K562 (cell line): ENCODE data around the gene TRPM4. TPM values are rescaled to one million over a fixed set of nuclear protein-coding genes. Genes with fewer than 3 reads are reported as not detected.

Source experiments
- CLOCK ChIP-seq: fragments of 250-450 bp; sonication (Bioruptor Pico); IDR thresholded peaks from 2 replicates; pipeline ENCODE4 v1.4.0; 2020; ENCODE audit warnings: mild to moderate bottlenecking, moderate library complexity, borderline replicate concordance
- CTCF ChIP-seq, 3 experiments: IDR thresholded peaks in 2 of 3; conservative IDR thresholded peaks in 1 of 3; 2 replicates each; pipeline ENCODE4 v1.5.1; 2011 to 2012; ENCODE audit warnings: low read length in 3 of 3, mild to moderate bottlenecking in 3 of 3, control low read depth in 2 of 3, improper control_type of control experiment in 1 of 3, inconsistent platforms in 1 of 3, low read depth in 1 of 3, mixed read lengths in 1 of 3, moderate library complexity in 1 of 3; ENCODE audit not compliant: insufficient read depth in 2 of 3
- EHMT2 ChIP-seq: fragments of 450-650 bp; IDR thresholded peaks from 2 replicates; pipeline ENCODE4 v1.6.1; 2018; ENCODE audit warnings: antibody characterized with exemption
- GATA2 ChIP-seq: sonication (generic); formaldehyde crosslinking; IDR thresholded peaks from 2 replicates; pipeline ENCODE4 v1.4.0; 2020; ENCODE audit warnings: mild to moderate bottlenecking, missing genetic modification reagents
- GTF2A2 ChIP-seq: IDR thresholded peaks from 2 replicates; pipeline ENCODE4 v1.6.1; 2016; ENCODE audit warnings: mild to moderate bottlenecking, missing genetic modification characterization, missing compliant biosample characterization
- HIVEP1 ChIP-seq: fragments of 250-450 bp; sonication (Bioruptor Pico); IDR thresholded peaks from 2 replicates; pipeline ENCODE4 v1.4.0; 2020; ENCODE audit warnings: mild to moderate bottlenecking
- NCOA4 ChIP-seq: fragments of 450-650 bp; IDR thresholded peaks from 2 replicates; pipeline ENCODE4 v1.6.1; 2018; ENCODE audit warnings: mild to moderate bottlenecking; ENCODE audit not compliant: partially characterized antibody
- REST ChIP-seq, 2 experiments: fragments of 450-650 bp; formaldehyde crosslinking in 1 of 2; IDR thresholded peaks; 2 replicates each; pipeline versions ENCODE4 v1.4.0 to v1.6.1; 2014 to 2020; ENCODE audit warnings: mild to moderate bottlenecking in 2 of 2, borderline replicate concordance in 1 of 2, low read depth in 1 of 2
- RFX5 ChIP-seq: IDR thresholded peaks from 2 replicates; pipeline ENCODE4 v1.6.1; 2011; ENCODE audit warnings: low read depth, mild to moderate bottlenecking, improper control_type of control experiment, low read length
- SMARCA4 ChIP-seq: fragments of 450-650 bp; IDR thresholded peaks from 2 replicates; pipeline ENCODE4 v1.6.1; 2016
- ZBTB17 ChIP-seq: fragments of 450-650 bp; formaldehyde crosslinking; IDR thresholded peaks from 2 replicates; pipeline ENCODE4 v1.4.0; 2020; ENCODE audit warnings: mild to moderate bottlenecking
- ZNF165 ChIP-seq: fragments of 250-450 bp; sonication (Bioruptor Pico); IDR thresholded peaks from 2 replicates; pipeline ENCODE4 v1.4.0; 2020; ENCODE audit warnings: borderline replicate concordance
- polyA plus RNA-seq, 8 experiments: library from polyadenylated mRNA; depleted of rRNA in 4 of 8; stranded (reverse) in 5 of 8; unstranded in 3 of 8; fragments of >200 nt; fragmentation: Nextera tagmentation in 2 of 8; fragmentation: Illumina TruSeq in 1 of 8; extraction: Ambion mirVana in 2 of 8; extraction: Trizol in 1 of 8; gene quantifications; 2 replicates each; pipeline versions ENCODE4 v1.2.1 to v1.2.3, GENCODE V29; 2011 to 2014; ENCODE audit warnings: inconsistent platforms in 1 of 8, missing spikeins in 1 of 8
- total RNA-seq, 7 experiments: library from RNA; depleted of rRNA in 6 of 7; stranded (reverse); fragments of >200 nt in 6 of 7; fragmentation: Illumina TruSeq in 2 of 7; extraction: Trizol in 2 of 7; gene quantifications; 2 replicates each; pipeline versions ENCODE4 v1.2.1 to v1.2.3, GENCODE V29; 2011 to 2021; ENCODE audit warnings: low replicate concordance in 1 of 7

TRPM4 gene
- total and polyA plus RNA-seq, 9 of the 15 experiments (the other 6 are each of a cell fraction or from before 2014, with no cell fraction given): 6.5 to 45.4 (median 15.2) TPM

- peak; percentile 82 for TF ChIP-seq EHMT2
- TF ChIP-seq HIVEP1: no peak
- peak; percentile 97 for TF ChIP-seq REST (IDR thresholded peaks at IDR 0.05; ENCODE audit: borderline replicate concordance)
- peak; percentile 94 for TF ChIP-seq REST (CRISPR knock-in tag; IDR thresholded peaks at IDR 0.05; ENCODE audit: low read depth)
- no peak for TF ChIP-seq ZNF165 (CRISPR knock-in tag)
- TF ChIP-seq CTCF (IDR thresholded peaks at IDR 0.05 in 2 of 3, conservative IDR thresholded peaks at IDR 0.05 in 1 of 3; ENCODE audit: insufficient read depth in 2 of 3, low read depth in 1 of 3, low read length in 3 of 3): peak in 1 of 3 experiments; percentile 0; a peak in 1 of 6 replicates
- no peak for TF ChIP-seq ZBTB17 (CRISPR knock-in tag)
- TF ChIP-seq SMARCA4: peak; percentile 56
- TF ChIP-seq CLOCK (CRISPR knock-in tag): no peak
- peak; percentile 72 for TF ChIP-seq GATA2
- no peak for TF ChIP-seq GTF2A2 (tag)
- TF ChIP-seq RFX5: no peak
- TF ChIP-seq NCOA4: no peak
Measured at GRCh38 chr19:49148784-49149651, 8.6 kb upstream of the TRPM4 start (continued).
